H9 (cell line): ENCODE measurements around the gene SCARB2. TPM values are rescaled to one million over a fixed set of nuclear protein-coding genes. Genes with fewer than 3 reads are reported as not detected.
A peak's percentile ranks its signal among the peaks of the same experiment; 100 is the strongest.

ENCODE experiments used
- DNase-seq: peaks from one replicate; pipeline ENCODE4 v3.0.0-alpha.2; 2017
- H2AFZ ChIP-seq: one replicate; pipeline ENCODE4 v1.6.1; 2013; ENCODE audit warnings: mild to moderate bottlenecking, low read length, control low read depth, moderate library complexity
- H2AK5ac ChIP-seq: 2 replicates; pipeline ENCODE4 v1.6.1; 2013; ENCODE audit warnings: low read length, control low read depth, mixed read lengths; ENCODE audit not compliant: insufficient read length
- H2BK120ac ChIP-seq: one replicate; pipeline ENCODE4 v1.6.1; 2013; ENCODE audit warnings: low read depth, mild to moderate bottlenecking, low read length, control low read depth, inconsistent platforms; ENCODE audit not compliant: poor library complexity, severe bottlenecking
- H2BK12ac ChIP-seq: 2 replicates; pipeline ENCODE4 v1.6.1; 2013; ENCODE audit warnings: low read length, control low read depth, mixed read lengths, low read depth; ENCODE audit not compliant: insufficient read length
- H2BK15ac ChIP-seq: 2 replicates; pipeline ENCODE4 v1.6.1; 2013; ENCODE audit warnings: low read depth, low read length, control low read depth
- H2BK20ac ChIP-seq: one replicate; pipeline ENCODE4 v1.6.1; 2013; ENCODE audit warnings: low read depth, mild to moderate bottlenecking, low read length, control low read depth, inconsistent platforms; ENCODE audit not compliant: poor library complexity, severe bottlenecking
- H2BK5ac ChIP-seq: 2 replicates; pipeline ENCODE4 v1.6.1; 2013; ENCODE audit warnings: low read length, control low read depth, mixed read lengths; ENCODE audit not compliant: insufficient read length
- H3K14ac ChIP-seq: 2 replicates; pipeline ENCODE4 v1.6.1; 2013; ENCODE audit warnings: low read length, control low read depth; ENCODE audit not compliant: insufficient read depth
- H3K18ac ChIP-seq: 2 replicates; pipeline ENCODE4 v1.6.1; 2013; ENCODE audit warnings: low read depth, mild to moderate bottlenecking, mixed read lengths, low read length, control low read depth; ENCODE audit not compliant: insufficient read length
- H3K23ac ChIP-seq: 2 replicates; pipeline ENCODE4 v1.6.1; 2013; ENCODE audit warnings: low read length, control low read depth, mixed read lengths, low read depth; ENCODE audit not compliant: insufficient read length
- H3K23me2 ChIP-seq: 2 replicates; pipeline ENCODE4 v1.6.1; 2013; ENCODE audit warnings: low read depth, mild to moderate bottlenecking, mixed read lengths, low read length, control low read depth; ENCODE audit not compliant: insufficient read length, poor library complexity, severe bottlenecking
- H3K27ac ChIP-seq: 2 replicates; pipeline ENCODE4 v1.5.1; 2013; ENCODE audit warnings: low read length, control low read depth, mixed read lengths, low read depth; ENCODE audit not compliant: insufficient read length
- H3K27me3 ChIP-seq: 2 replicates; pipeline ENCODE4 v1.6.1; 2013; ENCODE audit warnings: low read length, control low read depth, inconsistent platforms; ENCODE audit not compliant: insufficient read depth
- H3K4ac ChIP-seq: 2 replicates; pipeline ENCODE4 v1.6.1; 2013; ENCODE audit warnings: low read depth, mild to moderate bottlenecking, control low read depth, inconsistent platforms, low read length, moderate library complexity
- H3K4me1 ChIP-seq: 2 replicates; pipeline ENCODE4 v1.6.1; 2013; ENCODE audit warnings: low read length, control low read depth, inconsistent platforms; ENCODE audit not compliant: insufficient read depth
- H3K4me2 ChIP-seq: 2 replicates; pipeline ENCODE4 v1.6.1; 2013; ENCODE audit warnings: low read length, control low read depth, mixed read lengths; ENCODE audit not compliant: insufficient read length, insufficient read depth
- H3K56ac ChIP-seq: 2 replicates; pipeline ENCODE4 v1.6.1; 2013; ENCODE audit warnings: low read depth, mild to moderate bottlenecking, mixed read lengths, low read length, control low read depth; ENCODE audit not compliant: insufficient read length
- H3K79me1 ChIP-seq: 2 replicates; pipeline ENCODE4 v1.6.1; 2013; ENCODE audit warnings: low read depth, mild to moderate bottlenecking, moderate library complexity, low read length, control low read depth, inconsistent platforms; ENCODE audit not compliant: insufficient read depth, poor library complexity, severe bottlenecking
- H3K79me2 ChIP-seq: 2 replicates; pipeline ENCODE4 v1.6.1; 2013; ENCODE audit warnings: low read length, control low read depth, inconsistent platforms; ENCODE audit not compliant: insufficient read depth
- H3K9ac ChIP-seq: 2 replicates; pipeline ENCODE4 v1.6.1; 2013; ENCODE audit warnings: low read length, control low read depth, mixed read lengths; ENCODE audit not compliant: insufficient read length; ENCODE audit errors: extremely low read depth
- H3K9me3 ChIP-seq: one replicate; pipeline ENCODE4 v1.6.1; 2013; ENCODE audit warnings: low read depth, low read length, inconsistent platforms; ENCODE audit not compliant: control insufficient read depth
- H3T11ph ChIP-seq: one replicate; pipeline ENCODE4 v1.6.1; 2013; ENCODE audit warnings: mild to moderate bottlenecking, low read length, control low read depth, inconsistent platforms
- H4K20me1 ChIP-seq: one replicate; pipeline ENCODE4 v1.6.1; 2013; ENCODE audit not compliant: control insufficient read depth, insufficient read length, insufficient read depth
- H4K5ac ChIP-seq: 2 replicates; pipeline ENCODE4 v1.6.1; 2013; ENCODE audit warnings: low read depth, mild to moderate bottlenecking, mixed read lengths, low read length, control low read depth; ENCODE audit not compliant: insufficient read length
- H4K8ac ChIP-seq: replicated peaks from 2 replicates; pipeline ENCODE4 v1.6.1; 2013; ENCODE audit warnings: low read length, control low read depth, mixed read lengths, low read depth; ENCODE audit not compliant: insufficient read length
- H4K91ac ChIP-seq: 2 replicates; pipeline ENCODE4 v1.6.1; 2013; ENCODE audit warnings: low read depth, mild to moderate bottlenecking, moderate library complexity, mixed read lengths, low read length, control low read depth; ENCODE audit not compliant: insufficient read length
- H3K27ac Mint-ChIP-seq, 3 experiments: 2 replicates in 2 of 3; 3 replicates in 1 of 3; pipeline ENCODE4 v1.8.0; 2020 to 2021; ENCODE audit warnings: mixed read lengths in 3 of 3, mild to moderate bottlenecking in 1 of 3, moderate library complexity in 1 of 3
- H3K27me3 Mint-ChIP-seq: 2 replicates; pipeline ENCODE4 v1.8.0; 2021; ENCODE audit warnings: low read depth, mild to moderate bottlenecking, moderate library complexity, mixed read lengths
- H3K36me3 Mint-ChIP-seq, 3 experiments: 2 replicates in 2 of 3; 3 replicates in 1 of 3; pipeline ENCODE4 v1.8.0; 2020 to 2021; ENCODE audit warnings: low read depth in 3 of 3, mixed read lengths in 3 of 3; ENCODE audit not compliant: insufficient read depth in 1 of 3
- H3K4me1 Mint-ChIP-seq, 2 experiments: 2 replicates each; pipeline ENCODE4 v1.8.0; 2020; ENCODE audit warnings: mixed read lengths in 2 of 2
- H3K4me3 Mint-ChIP-seq, 2 experiments: 2 replicates in 1 of 2; 3 replicates in 1 of 2; pipeline ENCODE4 v1.8.0; 2020 to 2021; ENCODE audit warnings: mild to moderate bottlenecking in 2 of 2, mixed read lengths in 2 of 2, moderate library complexity in 1 of 2
- H3K9me3 Mint-ChIP-seq, 2 experiments: 2 replicates in 1 of 2; 3 replicates in 1 of 2; pipeline ENCODE4 v1.8.0; 2020; ENCODE audit warnings: mild to moderate bottlenecking in 2 of 2, mixed read lengths in 2 of 2, moderate library complexity in 1 of 2
- WGBS: extraction: QIAGEN DNeasy Blood & Tissue Kit; methylation state at CpG from one replicate; pipeline ENCODE4 v1.1.7; 2013; ENCODE audit warnings: missing lambda C conversion rate, low lambda C conversion rate, mixed read lengths; ENCODE audit not compliant: insufficient read length; ENCODE audit errors: extremely low coverage; 5-methylcytosine and 5-hydroxymethylcytosine counted together
- total RNA-seq: library from RNA; stranded (reverse); gene quantifications from 2 replicates; pipeline ENCODE4 v1.2.1, GENCODE V29; 2021
- TF ChIP-seq, protein P1 (sequence below): fragments of 200-600 bp; sonication (generic); conservative IDR thresholded peaks from 3 replicates; pipeline ENCODE4 v1.8.0; 2021; ENCODE audit warnings: antibody characterized with exemption, mild to moderate bottlenecking

The SCARB2 gene
- total RNA-seq, 1 experiment from 2014 or later = 36.4 TPM

GRCh38 chr4:76155979-76156378 is 57.6 kb downstream of the SCARB2 start:
- peaks cover 0 to 13% (median 5%) of the 10 kb centered on the region in 3 experiments; a peak in 3 of 7 replicates for H3K36me3 Mint-ChIP-seq
- H3K4me2 ChIP-seq = no peak overlapping the region
- no peaks in the 10 kb centered on the region for H3K79me1 ChIP-seq
- no peak overlapping the region for H2BK5ac ChIP-seq
- H3K23ac ChIP-seq = no peak overlapping the region
- no peaks in the 10 kb centered on the region for H3K4me1 ChIP-seq
- no peak overlapping the region for H3K4me3 Mint-ChIP-seq
- no peak overlapping the region for H3K27ac ChIP-seq
- no peak overlapping the region for H4K91ac ChIP-seq
- TF ChIP-seq, protein P1, sequence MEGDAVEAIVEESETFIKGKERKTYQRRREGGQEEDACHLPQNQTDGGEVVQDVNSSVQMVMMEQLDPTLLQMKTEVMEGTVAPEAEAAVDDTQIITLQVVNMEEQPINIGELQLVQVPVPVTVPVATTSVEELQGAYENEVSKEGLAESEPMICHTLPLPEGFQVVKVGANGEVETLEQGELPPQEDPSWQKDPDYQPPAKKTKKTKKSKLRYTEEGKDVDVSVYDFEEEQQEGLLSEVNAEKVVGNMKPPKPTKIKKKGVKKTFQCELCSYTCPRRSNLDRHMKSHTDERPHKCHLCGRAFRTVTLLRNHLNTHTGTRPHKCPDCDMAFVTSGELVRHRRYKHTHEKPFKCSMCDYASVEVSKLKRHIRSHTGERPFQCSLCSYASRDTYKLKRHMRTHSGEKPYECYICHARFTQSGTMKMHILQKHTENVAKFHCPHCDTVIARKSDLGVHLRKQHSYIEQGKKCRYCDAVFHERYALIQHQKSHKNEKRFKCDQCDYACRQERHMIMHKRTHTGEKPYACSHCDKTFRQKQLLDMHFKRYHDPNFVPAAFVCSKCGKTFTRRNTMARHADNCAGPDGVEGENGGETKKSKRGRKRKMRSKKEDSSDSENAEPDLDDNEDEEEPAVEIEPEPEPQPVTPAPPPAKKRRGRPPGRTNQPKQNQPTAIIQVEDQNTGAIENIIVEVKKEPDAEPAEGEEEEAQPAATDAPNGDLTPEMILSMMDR = no peak
- H3T11ph ChIP-seq = no peak overlapping the region
- H2BK20ac ChIP-seq = no peak overlapping the region
- no peaks in the 10 kb centered on the region for H3K23me2 ChIP-seq
- no peak overlapping the region for H2AK5ac ChIP-seq
- peak overlapping the region in 1 of 3 experiments; percentile 18; a peak in 1 of 7 replicates for H3K27ac Mint-ChIP-seq
- no peaks in the 10 kb centered on the region for H3K79me2 ChIP-seq
- no peak overlapping the region for H2BK12ac ChIP-seq
- no peak overlapping the region for H4K8ac ChIP-seq
- no peak overlapping the region for H2BK120ac ChIP-seq
- H4K5ac ChIP-seq = no peak overlapping the region
- H3K4ac ChIP-seq = no peak overlapping the region
- no peak for DNase-seq
- H2AFZ ChIP-seq = no peak overlapping the region
- H3K27me3 ChIP-seq = no peaks in the 10 kb centered on the region
- H3K18ac ChIP-seq = no peak overlapping the region
- H3K4me1 Mint-ChIP-seq = peaks cover 3 to 4% of the 10 kb centered on the region in 2 experiments; a peak in 1 of 4 replicates
- H3K27me3 Mint-ChIP-seq = peaks cover 5% of the 10 kb centered on the region
- no peak overlapping the region for H3K9ac ChIP-seq
- peaks cover 0 to 3% of the 10 kb centered on the region in 2 experiments; a peak in 1 of 5 replicates for H3K9me3 Mint-ChIP-seq
- no peak overlapping the region for H3K14ac ChIP-seq
- no peak overlapping the region for H2BK15ac ChIP-seq
- no peak overlapping the region for H3K56ac ChIP-seq
- no peaks in the 10 kb centered on the region for H4K20me1 ChIP-seq
- no CpG with 5 or more reads among the region's 3 CpGs for WGBS
- no peaks in the 10 kb centered on the region for H3K9me3 ChIP-seq
